Eye (tissue), 1 donor: ENCODE results near the gene GALT.
"Not testable (repeated sequence)": the region's sequence is repeated elsewhere in the genome, so short reads cannot be mapped to it uniquely, and the experiment has no call there.

Experiments
- DNase-seq: peaks from one replicate; pipeline ENCODE4 v3.0.0-alpha.2; 2015

GALT gene

DNA sequence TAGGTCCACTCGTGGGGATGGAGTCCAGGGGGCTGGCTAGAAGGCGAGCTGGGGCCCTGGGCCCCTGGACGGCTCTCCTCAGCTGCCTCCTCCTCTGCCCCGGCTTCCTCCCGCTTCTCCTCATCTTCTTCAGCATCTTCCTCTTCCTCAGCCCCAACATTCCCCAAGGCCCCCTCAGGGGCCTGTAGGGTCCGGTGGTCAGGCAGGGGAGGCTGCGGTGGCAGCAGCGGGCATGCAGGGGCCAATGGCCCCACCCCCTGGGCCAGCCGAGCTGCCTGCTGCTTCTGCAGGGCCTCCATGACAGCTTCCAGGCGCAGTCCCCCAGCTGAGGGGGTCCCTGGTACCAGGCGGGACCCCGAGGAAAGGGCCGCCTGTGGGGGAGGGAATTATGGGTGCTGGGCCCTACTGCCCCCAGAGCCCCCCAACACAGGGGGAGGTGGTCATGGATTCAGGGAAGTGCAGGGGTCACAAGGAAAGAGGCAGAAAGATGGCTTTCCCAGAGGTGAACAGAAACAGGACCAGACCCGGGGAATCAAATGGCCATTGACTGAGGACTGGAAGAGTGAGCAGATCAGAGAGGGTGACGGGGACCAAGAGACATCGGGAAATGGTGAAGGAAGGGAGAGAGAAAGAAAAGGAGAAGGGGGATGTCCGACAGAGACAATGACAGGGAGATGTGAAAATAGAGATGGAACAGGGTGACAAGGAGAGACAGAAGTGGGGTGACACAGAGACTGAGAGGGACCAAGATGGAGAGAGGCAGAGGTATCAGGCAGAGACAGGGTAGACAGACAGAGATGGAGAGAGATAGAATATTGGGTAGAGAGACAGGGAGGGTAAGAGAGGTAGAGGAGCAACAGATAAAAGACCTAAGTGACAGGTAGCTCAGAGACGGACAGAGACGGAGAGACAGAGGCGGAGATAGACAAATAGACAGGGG is 18.5 kb upstream of the GALT start:
- DNase-seq: no peak

DNA sequence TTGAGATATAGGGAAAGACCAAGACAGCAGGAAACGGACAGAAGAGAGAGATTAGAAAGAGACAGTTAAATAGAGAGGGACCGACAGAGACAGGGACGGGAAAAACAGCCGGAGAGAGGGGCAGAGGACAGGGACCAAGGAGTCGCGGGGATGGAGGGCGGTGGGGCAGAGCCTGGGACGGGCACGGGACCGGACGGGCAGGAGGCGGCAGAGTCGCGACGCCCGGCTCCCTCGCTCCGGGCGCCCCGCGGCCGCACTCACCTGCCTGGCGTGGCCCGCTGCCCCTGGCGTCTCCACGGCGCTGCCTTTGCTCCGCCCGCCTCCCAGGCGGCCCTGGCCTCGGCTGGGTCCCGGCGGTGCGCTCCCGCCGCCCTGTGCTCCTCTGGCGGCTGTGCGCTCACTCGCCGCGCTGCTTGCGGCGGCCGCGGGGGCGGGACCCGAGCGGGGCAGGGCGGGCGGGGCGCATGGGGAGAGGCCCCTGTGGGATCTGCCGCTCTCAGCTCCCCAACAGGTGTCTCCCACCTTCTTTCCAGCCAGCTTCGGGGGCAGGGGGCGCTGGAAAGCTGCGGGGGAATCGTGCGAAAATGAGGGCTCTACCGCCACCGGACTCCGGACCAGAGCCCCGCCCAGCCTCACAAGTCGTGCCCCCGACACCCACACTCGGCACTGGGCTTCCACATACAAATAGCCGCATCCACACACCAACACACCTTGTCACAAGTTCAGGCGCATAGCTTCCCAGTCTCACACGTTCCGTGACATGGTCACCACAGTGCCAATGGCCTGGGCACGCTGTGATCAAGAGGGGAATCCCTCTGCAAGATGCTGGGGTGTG is 17.6 kb upstream of the GALT start, which contains the start of gene ARID3C:
ARID3C (minus strand) TSS at position 411 of the 835 bp plus-strand sequence. CDS start 1,052 bp downstream, outside the sequence.
- peak; percentile 47 for DNase-seq

DNA sequence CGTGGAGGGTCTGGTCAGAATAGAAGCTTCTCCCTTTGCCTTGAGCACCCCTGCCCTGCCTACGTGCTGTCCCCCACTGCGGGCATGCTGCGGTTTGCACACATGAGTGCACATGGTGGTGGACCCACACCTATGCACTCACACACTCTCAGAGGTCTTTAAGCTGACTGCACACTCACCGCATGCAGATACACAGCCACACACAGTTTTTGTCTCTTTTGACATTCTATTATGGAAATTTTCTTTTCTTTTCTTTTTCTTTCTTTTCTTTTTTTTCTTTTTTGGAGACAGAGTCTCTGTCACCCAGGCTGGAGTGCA is 17.0 kb upstream of the GALT start:
- DNase-seq: no peak

DNA sequence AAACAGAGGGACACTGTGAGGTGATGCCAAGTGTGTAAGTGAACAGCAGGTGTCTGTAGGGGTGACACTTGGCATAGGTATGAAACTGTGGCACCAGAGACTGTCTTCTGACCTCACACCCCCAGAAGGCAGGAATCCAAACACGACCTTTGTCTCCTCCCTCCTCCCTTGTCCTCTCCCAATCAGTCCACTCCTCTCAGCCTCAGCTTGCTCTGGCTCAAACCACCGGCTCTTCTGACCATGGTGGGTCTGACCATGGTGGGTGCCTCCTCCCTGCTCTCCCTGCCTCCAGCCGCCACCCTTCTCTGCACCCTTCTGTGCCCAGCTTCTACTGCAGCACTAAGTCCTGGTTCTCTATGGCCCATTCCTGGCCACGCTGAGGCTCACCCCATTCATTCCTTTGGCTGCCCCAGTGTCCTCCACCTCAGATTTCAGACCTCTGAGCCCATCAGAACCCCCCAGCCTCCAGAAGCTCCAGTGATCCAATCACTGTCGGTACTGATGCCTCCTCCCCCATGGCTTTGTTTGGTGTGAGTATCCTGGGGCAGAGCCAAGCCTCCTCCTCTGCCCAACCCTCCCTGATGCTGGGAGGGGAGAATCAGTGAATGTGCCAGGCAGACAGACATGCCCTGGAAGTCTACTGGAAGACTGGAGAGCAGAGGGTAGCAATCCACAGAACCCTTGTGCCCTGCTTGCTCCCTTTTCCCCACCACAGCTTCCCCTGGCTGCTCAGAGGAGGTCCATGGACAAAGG is 15.9 kb upstream of the GALT start:
- no peak for DNase-seq

GRCh38 chr9:34633166-34633565 is 13.3 kb upstream of the GALT start:
- no peak for DNase-seq

DNA sequence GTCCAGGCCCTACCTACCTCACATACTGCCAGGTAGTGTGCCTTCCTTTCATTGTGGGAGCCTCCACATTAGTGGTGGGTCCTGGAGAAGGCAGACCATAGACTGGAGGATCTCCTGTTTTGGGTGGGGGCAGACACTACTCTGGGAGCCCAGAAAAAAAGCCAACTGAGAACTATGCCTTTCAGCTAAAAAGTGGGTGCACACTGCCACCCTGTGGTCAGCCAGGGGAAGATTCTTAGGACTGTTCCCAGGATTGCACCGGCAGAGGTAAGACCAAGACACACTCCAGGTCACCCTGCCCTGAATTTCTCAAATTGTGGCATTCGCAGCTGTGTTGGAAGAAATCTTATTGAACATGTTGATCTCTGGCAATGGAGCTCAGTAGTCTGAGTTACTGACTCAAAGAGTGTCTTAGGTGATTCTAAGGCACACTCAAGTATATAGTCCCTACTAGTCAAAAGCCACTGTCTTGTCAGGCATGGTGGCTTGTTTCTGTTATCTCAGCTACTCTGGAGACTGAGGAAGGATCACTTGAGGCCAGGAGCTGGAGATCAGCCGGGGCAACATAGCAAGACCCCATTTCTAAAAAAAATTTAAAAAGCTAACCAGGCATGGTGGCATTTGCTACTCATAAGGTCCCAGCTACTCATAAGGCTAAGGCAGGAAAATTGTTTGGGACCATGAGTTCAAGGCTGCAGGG is 12.5 kb upstream of the GALT start:
- DNase-seq: peak; percentile 83

DNA sequence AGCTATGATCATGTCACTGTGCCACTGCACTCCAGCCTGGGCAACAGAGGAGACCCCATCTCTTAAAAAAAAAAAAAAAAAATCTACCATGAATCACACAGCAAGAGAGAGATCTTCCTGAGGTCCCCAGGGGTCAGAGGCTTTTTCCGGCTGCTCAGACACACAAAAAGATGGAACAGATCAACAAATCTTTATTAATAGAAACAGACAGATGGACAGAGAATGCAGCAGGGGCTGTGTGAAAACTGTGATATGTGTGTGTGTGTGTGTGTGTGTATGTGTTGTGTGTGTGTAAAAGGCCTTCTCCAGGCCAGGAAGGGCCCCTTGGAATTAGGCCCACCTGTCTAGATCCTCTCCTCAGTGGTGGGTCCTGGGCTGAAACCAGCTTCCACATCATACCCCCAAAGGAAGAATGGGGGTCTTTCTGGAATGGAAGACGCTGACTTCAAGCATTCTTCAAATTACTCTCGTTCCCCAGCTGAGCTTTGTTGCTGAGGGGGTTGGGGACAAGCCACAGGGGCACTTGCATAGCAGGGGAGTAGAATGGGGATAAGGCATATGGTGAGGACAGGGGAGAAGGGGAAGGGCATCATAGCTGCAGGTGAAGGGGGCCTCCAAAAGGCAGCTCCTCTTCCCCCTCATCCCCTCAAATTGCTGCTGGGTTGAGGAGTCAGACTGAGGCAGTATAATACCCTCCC is 11.8 kb upstream of the GALT start:
- DNase-seq: no peak

- DNase-seq: no peak
These were observed 10.9 kb upstream of the GALT start for GRCh38 chr9:34635556-34635955.

DNA sequence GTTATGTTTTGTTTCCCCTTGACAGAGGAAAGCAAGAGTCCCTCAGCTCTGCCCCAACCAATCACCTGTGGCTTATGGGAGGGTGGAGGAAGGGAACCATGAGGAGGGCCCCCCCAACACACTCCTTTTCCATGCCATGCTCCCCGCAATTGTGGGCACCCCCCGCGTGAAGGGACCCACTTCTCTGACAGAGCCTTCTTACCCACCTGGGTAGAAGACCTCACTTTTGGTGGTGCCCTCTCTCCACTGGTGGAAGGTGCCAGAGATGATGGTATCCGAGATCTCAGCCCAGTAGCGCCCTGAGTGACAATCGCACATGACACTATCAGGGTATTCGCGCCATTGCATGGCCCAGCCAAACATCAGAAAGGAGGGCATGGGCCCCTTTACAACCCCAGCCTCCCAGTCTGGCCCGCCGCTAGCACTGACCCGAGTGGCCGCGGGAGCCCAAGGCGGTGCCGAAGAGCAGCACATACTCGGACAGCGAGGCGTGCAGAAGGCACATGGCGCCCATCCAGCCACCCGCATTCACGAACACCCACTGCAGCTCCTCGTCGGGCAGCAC is 9.6 kb upstream of the GALT start:
- DNase-seq: no peak

DNA sequence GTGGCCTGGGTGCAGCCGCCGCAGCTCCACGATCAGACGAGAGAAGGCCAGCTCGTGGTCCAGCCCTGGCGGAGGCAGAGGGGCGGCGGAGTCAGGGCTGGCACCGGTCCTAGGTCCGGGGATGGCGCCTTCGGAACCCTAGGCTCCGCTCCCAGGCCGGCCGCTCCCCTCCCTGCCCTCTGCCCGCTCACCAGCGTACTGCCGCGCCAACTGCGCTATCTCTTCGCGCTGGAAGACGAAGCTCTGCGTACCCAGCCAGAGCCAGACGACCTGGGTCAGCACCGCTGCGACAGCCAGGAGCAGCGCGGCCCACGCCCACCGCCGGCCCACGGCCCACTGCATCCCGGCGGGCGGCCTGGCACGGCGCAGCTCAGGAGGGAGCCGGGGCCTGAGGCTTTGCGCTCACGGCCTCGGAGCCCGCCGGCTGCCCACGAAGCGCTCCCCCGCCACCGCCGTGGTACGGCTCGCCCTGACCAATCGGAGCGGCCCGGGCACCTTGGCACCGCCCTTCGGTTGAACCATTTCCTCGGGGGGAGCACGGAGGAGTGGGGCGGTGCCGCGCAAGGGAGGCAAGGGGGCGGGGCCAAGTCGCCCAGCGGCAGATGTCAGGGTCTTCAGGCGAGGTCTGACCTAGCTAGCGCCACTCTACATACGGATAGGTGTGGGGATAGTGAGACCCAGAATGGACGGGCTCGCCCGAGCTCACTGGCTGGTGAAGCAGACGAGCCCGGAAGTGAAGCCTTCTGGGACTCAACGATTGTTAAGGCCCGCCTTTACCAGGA is 8.9 kb upstream of the GALT start, which contains the start of gene SIGMAR1:
SIGMAR1 (minus strand) TSS at position 432 of the 782 bp plus-strand sequence; CDS start at position 342, 90 bp downstream.
- DNase-seq: peak; percentile 98

GRCh38 chr9:34638138-34638445 is 8.4 kb upstream of the GALT start:
- no peak for DNase-seq

DNA sequence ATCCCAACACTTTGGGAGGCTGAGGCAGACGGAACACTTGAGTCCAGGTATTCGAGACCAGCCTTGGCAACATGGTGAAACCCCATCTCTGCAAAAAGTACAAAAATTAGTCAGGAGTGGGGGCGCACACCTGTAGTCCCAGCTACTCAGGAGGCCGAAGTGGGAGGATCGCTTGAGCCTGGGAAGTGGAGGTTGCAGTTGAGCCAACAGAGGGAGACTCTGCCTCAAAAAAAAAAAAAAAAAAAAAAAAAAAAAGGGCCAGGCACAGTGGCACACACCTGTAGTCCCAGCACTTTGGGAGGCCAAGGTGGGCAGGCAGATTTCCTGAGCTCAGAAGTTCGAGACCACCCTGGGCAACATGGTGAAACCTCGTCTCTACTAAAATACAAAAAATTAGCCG is 7.2 kb upstream of the GALT start:
- DNase-seq: not testable (repeated sequence)

DNA sequence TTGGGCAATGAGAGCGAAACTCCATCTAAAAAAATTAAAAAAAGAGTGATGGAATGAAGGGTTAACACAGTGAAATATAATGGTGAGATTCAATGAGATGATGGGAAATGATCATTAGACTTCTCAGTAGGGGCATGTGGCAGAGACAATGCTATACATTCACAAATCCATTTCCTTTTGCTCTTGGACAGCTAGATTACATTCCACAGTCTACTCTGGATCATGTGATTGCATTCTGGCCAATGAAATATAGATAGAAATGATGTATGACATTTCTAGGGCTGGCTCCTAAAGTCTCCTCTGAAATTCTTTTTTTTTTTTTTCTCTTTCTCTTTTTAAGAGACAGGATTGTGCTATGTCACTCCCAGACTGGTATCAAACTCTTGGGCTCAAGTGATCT is 3.8 kb upstream of the GALT start:
- no peak for DNase-seq

DNA sequence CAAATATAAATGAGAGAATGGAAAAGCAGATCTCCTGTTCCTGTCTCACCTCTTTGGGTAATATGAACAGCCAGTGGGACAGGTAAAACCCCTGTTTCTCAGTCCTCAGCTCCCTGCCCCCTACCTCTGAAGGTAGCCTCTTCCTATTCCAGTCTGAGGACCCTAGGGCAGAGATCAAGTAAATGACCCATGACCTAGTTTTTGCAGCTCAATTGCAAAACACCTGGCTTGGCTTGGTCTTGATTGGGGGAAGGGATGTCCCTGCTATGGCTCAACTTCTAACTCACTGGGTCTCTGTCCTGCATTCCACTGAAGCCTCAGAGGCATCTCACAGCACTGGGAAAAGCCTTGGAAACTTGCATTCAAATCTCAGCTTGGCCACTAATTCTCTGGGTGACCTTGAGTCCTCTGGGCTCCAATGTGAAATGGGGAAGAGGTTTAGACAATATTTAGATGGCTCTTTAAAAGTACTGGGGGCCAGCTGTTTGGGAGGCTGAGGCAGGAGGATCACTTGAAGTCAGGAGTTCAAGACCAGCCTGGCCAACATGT is 1.6 kb upstream of the GALT start:
- DNase-seq: no peak

DNA sequence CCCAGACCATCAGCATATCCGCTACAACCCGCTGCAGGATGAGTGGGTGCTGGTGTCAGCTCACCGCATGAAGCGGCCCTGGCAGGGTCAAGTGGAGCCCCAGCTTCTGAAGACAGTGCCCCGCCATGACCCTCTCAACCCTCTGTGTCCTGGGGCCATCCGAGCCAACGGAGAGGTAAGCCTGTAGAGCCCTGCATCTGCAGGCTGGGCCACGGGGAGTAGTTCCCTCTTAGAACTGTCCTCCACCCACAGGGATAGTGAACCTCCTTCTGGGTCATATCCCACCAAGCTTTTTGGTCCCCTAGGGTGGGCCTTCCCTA is 569 bp downstream of the GALT start:
- no peak for DNase-seq

DNA sequence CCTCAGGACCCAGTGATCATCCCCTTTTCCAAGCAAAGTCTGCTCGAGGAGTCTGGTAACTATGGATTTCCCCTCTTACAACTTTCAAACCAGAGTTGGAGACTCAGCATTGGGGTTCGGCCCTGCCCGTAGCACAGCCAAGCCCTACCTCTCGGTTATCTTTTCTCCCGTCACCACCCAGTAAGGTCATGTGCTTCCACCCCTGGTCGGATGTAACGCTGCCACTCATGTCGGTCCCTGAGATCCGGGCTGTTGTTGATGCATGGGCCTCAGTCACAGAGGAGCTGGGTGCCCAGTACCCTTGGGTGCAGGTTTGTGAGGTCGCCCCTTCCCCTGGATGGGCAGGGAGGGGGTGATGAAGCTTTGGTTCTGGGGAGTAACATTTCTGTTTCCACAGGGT is 1.2 kb downstream of the GALT start:
- DNase-seq: no peak

GRCh38 chr9:34648673-34649072 is 2.2 kb downstream of the GALT start:
- DNase-seq: no peak

GRCh38 chr9:34650816-34651215 is 4.3 kb downstream of the GALT start:
- DNase-seq: no peak

DNA sequence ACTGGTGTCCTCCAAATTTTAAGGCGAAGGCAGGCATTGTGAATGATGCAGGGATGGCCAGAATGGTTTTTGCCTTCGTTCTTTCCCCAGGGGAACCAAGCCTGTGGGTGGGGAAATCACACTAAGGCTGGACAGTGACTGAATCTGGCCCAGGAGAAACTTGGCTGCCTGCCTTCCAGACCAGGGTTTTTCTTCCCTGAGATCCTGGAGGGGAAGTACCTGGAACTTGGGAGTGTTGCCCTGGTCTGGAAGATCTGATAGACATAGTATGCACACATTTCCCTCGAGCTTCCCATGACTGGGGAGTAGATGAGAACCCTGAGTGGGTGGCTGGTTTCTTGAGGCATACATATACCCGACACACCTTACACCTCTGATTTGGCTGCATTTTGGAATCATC is 4.8 kb downstream of the GALT start:
- DNase-seq: no peak

DNA sequence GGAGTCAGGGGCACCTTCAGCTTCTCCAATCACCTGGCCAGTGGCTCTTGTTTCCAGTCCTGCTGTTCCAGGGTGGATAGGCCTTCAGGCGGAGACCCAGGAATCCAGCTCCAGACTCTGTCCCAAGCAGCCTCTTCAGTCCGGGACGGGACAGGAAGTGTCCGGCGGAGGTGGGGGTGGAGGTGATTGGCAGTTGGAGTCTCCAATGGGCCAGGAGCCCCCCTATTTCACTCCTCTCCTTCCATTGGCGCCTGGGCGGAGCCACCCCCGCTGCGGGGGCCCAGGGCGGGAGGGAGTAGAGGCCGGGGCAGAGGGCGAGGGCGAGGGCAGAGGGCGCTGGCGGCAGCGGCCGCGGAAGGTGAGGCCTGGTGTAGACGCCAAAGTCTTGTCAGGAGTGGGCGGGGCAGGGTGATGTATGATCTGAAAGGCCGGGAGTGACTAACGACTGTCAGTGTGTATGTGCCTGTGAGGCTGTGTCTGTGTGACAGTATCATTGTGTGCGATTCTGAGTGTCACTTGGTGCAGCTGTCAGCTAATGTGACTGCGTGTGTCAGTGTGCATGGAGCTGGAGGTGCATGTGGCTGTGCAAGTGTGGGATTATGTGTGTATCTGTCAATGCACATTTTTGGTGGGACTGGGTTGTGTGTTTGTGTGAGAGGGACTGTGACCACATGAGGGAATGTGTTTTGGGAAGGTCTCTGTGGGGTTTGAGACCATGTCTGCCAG is 5.6 kb downstream of the GALT start, which contains the start of gene IL11RA:
IL11RA (plus strand) TSS at position 310 of the 726 bp plus-strand sequence. CDS start 3,033 bp downstream, outside the sequence.
- peak; percentile 73 for DNase-seq
